Stimulated activated CD4-positive, alpha-beta T cell treated with anti-CD3 and anti-CD28 coated beads, Interleukin-15, amount 100 ng/mL, for 48 hours (primary cell): ENCODE data around the gene IER5.

Source experiments
- DNase-seq, 2 donors: peaks; one replicate each; pipeline ENCODE4 v3.0.0-alpha.2; 2020; ENCODE audit warnings: low read depth in 2 of 2

The IER5 gene

GRCh38 chr1:181099152-181100014 lies 10.9 kb downstream of the IER5 start:
- DNase-seq: peak; percentile 28 to 37

- DNase-seq: peak; percentile 20 to 27
Observed at GRCh38 chr1:181100015-181100905, 11.8 kb downstream of the IER5 start.

- no peak for DNase-seq
Observed at GRCh38 chr1:181100934-181101333, 12.4 kb downstream of the IER5 start.

GRCh38 chr1:181101581-181102226 lies 13.2 kb downstream of the IER5 start:
- DNase-seq: no peak

- no peak for DNase-seq
Observed at GRCh38 chr1:181102841-181103240, 14.3 kb downstream of the IER5 start.

GRCh38 chr1:181103399-181103798 lies 14.9 kb downstream of the IER5 start:
- no peak for DNase-seq

GRCh38 chr1:181104042-181104789 lies 15.7 kb downstream of the IER5 start:
- no peak for DNase-seq

- DNase-seq: peak in 1 of 2 donors; percentile 17
Observed at GRCh38 chr1:181104790-181105133, 16.3 kb downstream of the IER5 start.

GRCh38 chr1:181105134-181106021 lies 16.9 kb downstream of the IER5 start:
- DNase-seq: peak; percentile 83 to 87

GRCh38 chr1:181106022-181106312 lies 17.5 kb downstream of the IER5 start:
- DNase-seq: no peak

GRCh38 chr1:181106479-181106878 lies 18.0 kb downstream of the IER5 start:
- no peak for DNase-seq

- DNase-seq: no peak
Observed at GRCh38 chr1:181107711-181108110, 19.2 kb downstream of the IER5 start.

- DNase-seq: no peak
Observed at GRCh38 chr1:181108304-181108867, 19.9 kb downstream of the IER5 start.

GRCh38 chr1:181110013-181110412 lies 21.5 kb downstream of the IER5 start:
- DNase-seq: no peak

GRCh38 chr1:181111559-181111958 lies 23.1 kb downstream of the IER5 start:
- DNase-seq: no peak

GRCh38 chr1:181112071-181112929 lies 23.8 kb downstream of the IER5 start:
- no peak for DNase-seq

- DNase-seq: no peak
Observed at GRCh38 chr1:181113059-181113641, 24.6 kb downstream of the IER5 start.

- no peak for DNase-seq
Observed at GRCh38 chr1:181114574-181115367, 26.3 kb downstream of the IER5 start.
